GM12875 (cell line): ENCODE results near the gene RAB17.

Source experiments
- H3K4me3 ChIP-seq: one replicate; pipeline ENCODE4 v1.5.1; 2011; ENCODE audit warnings: low read depth, low read length, control low read depth
- CTCF ChIP-seq: IDR thresholded peaks from 2 replicates; pipeline ENCODE4 v1.5.1; 2011; ENCODE audit warnings: low read depth, mild to moderate bottlenecking, control low read depth, inconsistent platforms, low read length, moderate library complexity, borderline replicate concordance; ENCODE audit not compliant: insufficient read depth

The RAB17 gene

GRCh38 chr2:237592425-237592980, 2.0 kb upstream of the RAB17 start:
- no peak for TF ChIP-seq CTCF
- no peak overlapping the region for H3K4me3 ChIP-seq

GRCh38 chr2:237591141-237591881, 777 bp upstream of the RAB17 start:
- no peak overlapping the region for H3K4me3 ChIP-seq
- no peak for TF ChIP-seq CTCF

GRCh38 chr2:237588044-237588696, 2.4 kb downstream of the RAB17 start:
- TF ChIP-seq CTCF: no peak

GRCh38 chr2:237585590-237586221, 4.8 kb downstream of the RAB17 start:
- TF ChIP-seq CTCF: no peak

More at GRCh38 chr2:237588044-237588696, 2.4 kb downstream of the RAB17 start:
- H3K4me3 ChIP-seq: no peak overlapping the region

GRCh38 chr2:237583385-237584295, 6.9 kb downstream of the RAB17 start:
- H3K4me3 ChIP-seq: no peak overlapping the region
- no peak for TF ChIP-seq CTCF

More at GRCh38 chr2:237585590-237586221, 4.8 kb downstream of the RAB17 start:
- H3K4me3 ChIP-seq: no peak overlapping the region

GRCh38 chr2:237581751-237582746, 8.5 kb downstream of the RAB17 start:
- TF ChIP-seq CTCF: peak; percentile 52; the same call in 1 of the 2 replicates

More at GRCh38 chr2:237581751-237582746, 8.5 kb downstream of the RAB17 start:
- H3K4me3 ChIP-seq: no peak overlapping the region
